ENCODE results near the gene ADAMTS7.

ADAMTS7 gene

DNA sequence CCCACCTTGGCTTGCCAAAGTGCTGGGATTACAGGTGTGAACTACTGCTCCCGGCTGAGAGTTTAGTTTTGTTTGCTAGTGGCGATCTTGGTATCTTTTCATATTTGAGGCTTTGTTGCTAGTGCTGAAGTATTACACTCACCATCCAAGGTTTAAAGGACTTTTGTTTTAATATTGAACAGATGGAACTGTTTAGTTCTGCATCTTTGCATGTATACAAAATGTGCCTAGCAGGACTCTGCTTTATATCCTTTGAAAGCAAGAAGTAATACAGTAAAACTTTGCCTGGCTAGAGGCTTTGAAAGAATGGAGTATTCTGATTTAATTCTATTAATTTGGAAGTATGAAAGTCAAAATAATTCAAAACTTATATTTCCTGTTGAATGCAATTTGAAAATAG is 92.4 kb downstream of the ADAMTS7 start:
- TF ChIP-seq, protein P1, sequence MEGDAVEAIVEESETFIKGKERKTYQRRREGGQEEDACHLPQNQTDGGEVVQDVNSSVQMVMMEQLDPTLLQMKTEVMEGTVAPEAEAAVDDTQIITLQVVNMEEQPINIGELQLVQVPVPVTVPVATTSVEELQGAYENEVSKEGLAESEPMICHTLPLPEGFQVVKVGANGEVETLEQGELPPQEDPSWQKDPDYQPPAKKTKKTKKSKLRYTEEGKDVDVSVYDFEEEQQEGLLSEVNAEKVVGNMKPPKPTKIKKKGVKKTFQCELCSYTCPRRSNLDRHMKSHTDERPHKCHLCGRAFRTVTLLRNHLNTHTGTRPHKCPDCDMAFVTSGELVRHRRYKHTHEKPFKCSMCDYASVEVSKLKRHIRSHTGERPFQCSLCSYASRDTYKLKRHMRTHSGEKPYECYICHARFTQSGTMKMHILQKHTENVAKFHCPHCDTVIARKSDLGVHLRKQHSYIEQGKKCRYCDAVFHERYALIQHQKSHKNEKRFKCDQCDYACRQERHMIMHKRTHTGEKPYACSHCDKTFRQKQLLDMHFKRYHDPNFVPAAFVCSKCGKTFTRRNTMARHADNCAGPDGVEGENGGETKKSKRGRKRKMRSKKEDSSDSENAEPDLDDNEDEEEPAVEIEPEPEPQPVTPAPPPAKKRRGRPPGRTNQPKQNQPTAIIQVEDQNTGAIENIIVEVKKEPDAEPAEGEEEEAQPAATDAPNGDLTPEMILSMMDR (IDR thresholded peaks at IDR 0.05): no peak
- TF ChIP-seq ZFX (IDR thresholded peaks at IDR 0.05; ENCODE audit: borderline replicate concordance): no peak
- no peak overlapping the region; the same call in 1 of the 2 replicates for H3K27ac ChIP-seq

GRCh38 chr15:78717956-78718656 is 93.2 kb downstream of the ADAMTS7 start:
- no peak for TF ChIP-seq ZFX (IDR thresholded peaks at IDR 0.05; ENCODE audit: borderline replicate concordance)
- TF ChIP-seq, protein P1 (IDR thresholded peaks at IDR 0.05): no peak
- no peak overlapping the region for H3K27ac ChIP-seq

DNA sequence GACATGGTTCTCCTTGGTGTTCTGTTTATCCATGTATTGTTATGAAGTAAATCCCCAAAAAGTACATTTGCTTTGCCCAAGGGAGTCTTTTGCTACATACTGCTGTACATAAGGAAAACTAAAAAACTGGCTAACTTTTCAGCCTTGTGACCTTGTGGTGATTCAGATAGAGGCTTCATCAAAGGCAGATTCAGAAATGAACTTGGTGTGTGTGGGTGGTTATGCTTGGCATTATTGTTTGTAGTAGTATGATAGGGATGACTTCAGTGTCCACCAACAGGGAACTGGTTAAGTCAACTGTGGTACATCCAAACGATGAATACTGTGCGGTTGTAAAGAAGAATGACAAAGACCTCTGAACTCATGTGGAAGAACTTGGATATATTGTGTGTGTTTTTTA is 94.6 kb downstream of the ADAMTS7 start:
- no peak overlapping the region for H3K27ac ChIP-seq

GRCh38 chr15:78715930-78716329 is 95.3 kb downstream of the ADAMTS7 start:
- TF ChIP-seq, protein P1 (IDR thresholded peaks at IDR 0.05): no peak
- TF ChIP-seq ZFX (IDR thresholded peaks at IDR 0.05; ENCODE audit: borderline replicate concordance): no peak
- H3K27ac ChIP-seq: no peak overlapping the region

More for the DNA sequence above, 94.6 kb downstream of the ADAMTS7 start:
- no peak for TF ChIP-seq ZFX (IDR thresholded peaks at IDR 0.05; ENCODE audit: borderline replicate concordance)
- TF ChIP-seq, protein P1 (IDR thresholded peaks at IDR 0.05): no peak

DNA sequence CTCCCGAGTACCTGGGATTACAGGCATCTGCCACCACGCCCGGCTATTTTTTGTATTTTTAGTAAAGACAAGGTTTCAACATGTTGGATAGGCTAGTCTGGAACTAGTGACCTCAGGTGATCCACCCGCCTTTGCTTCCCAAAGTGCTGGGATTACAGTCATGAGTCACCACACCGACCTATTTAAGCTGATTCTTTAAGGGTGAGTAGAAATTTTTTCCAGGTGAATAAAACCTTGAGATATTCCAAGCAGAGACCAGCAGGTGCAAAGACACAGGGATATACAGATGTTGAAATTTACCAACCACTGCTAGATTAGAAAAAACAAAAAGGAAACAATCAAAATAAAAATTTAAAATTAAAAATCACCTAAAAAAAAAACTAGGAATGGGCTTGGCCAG is 95.8 kb downstream of the ADAMTS7 start:
- no peak overlapping the region for H3K27ac ChIP-seq
- TF ChIP-seq, protein P1 (IDR thresholded peaks at IDR 0.05): no peak
- TF ChIP-seq ZFX (IDR thresholded peaks at IDR 0.05; ENCODE audit: borderline replicate concordance): no peak

GRCh38 chr15:78714890-78715289 is 96.4 kb downstream of the ADAMTS7 start:
- no peak for TF ChIP-seq ZFX (IDR thresholded peaks at IDR 0.05; ENCODE audit: borderline replicate concordance)
- TF ChIP-seq, protein P1 (IDR thresholded peaks at IDR 0.05): no peak
- no peak overlapping the region for H3K27ac ChIP-seq

DNA sequence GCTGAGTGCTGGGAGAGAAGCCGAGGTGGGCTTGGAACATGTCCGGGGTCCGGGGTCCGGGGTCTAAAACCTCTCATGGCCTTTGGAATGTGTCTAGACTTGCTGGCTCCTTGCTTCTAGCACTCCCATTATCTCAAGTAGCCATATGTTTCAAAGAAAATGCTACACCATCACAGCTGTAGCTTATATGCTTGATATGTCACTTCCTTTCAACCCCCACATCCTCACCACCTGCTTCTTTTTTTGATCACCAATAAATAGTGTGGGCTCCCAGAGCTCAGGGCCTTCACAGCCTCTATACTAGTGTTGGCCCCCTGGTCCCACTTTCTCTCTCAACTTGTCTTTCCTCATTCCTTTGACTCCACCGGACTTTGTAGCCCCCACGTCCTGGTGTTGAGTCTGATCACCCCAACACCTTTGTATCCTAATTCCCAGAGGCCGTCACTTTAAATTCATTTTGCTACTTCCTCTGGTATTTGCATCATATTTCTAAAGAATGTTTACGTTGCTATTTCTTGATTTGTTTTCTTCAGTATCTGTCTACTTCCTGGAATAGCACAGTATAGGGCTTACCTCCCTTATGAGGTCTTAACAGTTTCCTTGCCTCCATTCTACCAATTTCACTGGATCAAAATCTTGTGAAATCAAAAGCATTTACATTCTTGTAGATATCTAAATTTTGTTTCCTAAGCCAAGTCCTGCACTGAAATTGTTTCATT is 98.3 kb downstream of the ADAMTS7 start:
- no peak overlapping the region for H3K27ac ChIP-seq
- TF ChIP-seq, protein P1 (IDR thresholded peaks at IDR 0.05): no peak
- no peak for TF ChIP-seq ZFX (IDR thresholded peaks at IDR 0.05; ENCODE audit: borderline replicate concordance)

Data from 22Rv1 (cell line).